ENCODE data around the gene CCDC27. TPM values are rescaled to one million over a fixed set of nuclear protein-coding genes. Genes with fewer than 3 reads are reported as not detected.

The CCDC27 gene
- total RNA-seq, 2 donors from 2014 or later, result not detected

DNA sequence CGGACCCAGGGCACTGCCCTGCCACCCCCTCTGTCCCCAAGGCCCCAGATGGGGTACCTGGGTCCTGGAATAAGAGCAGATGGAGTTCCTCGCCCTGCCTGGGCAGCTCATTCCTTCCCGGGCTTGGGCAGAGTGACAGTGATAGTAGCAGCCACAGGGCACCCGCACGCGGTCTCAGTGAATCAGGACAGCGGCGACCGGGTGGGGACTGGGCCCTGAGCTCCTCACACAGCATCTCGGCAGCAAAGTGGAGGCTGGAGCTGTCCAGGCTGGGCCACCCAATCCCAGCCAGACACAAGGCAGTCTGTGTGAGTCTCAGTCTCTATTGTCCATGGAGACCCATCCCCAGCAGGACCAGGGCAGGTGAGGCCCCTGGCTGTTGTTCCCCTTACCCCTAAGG lies 37.4 kb upstream of the CCDC27 start:
- Histone ChIP-seq H3K4me3 (no peak overlapping the region), H3K27ac (no peak overlapping the region)

DNA sequence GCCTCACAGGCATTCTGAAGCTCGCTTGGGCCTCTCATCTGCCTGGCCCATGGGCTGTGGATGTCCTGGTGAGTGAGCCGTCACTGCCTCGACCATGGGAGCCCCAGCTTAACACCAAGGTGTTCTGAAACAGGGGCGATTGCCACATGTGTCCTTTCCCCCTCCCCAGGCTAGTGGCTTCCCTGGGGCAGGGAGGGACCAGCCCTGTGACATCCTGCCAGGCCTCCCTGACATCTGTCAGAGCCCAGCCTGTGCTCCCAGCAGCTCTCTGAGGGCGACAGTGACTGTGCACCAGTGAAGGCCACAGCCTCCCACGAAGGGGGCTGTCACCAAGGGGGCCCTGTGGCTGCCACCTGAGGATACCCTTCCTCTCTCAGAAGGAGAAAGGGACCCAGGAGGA lies 35.9 kb upstream of the CCDC27 start:
- no peak for TF ChIP-seq CTCF (IDR thresholded peaks at IDR 0.05)
- Histone ChIP-seq H3K9me3 (no peaks in the 10 kb centered on the region), H3K4me1 (peaks cover 0 to 34% of the 10 kb centered on the region in 2 donors), H3K4me3 (no peak overlapping the region), H3K27ac (no peak overlapping the region), H3K36me3 (no peaks in the 10 kb centered on the region), H3K27me3 (no peaks in the 10 kb centered on the region)
- DNase-seq (ENCODE audit: low spot score), result no peak

More for the DNA sequence above, 37.4 kb upstream of the CCDC27 start:
- no peaks in the 10 kb centered on the region for H3K27me3 ChIP-seq
- no peaks in the 10 kb centered on the region for H3K36me3 ChIP-seq
- H3K4me1 ChIP-seq, result peaks cover 0 to 34% of the 10 kb centered on the region in 2 donors
- DNase-seq (ENCODE audit: low spot score), result no peak
- no peaks in the 10 kb centered on the region for H3K9me3 ChIP-seq
- TF ChIP-seq CTCF (IDR thresholded peaks at IDR 0.05), result no peak

DNA sequence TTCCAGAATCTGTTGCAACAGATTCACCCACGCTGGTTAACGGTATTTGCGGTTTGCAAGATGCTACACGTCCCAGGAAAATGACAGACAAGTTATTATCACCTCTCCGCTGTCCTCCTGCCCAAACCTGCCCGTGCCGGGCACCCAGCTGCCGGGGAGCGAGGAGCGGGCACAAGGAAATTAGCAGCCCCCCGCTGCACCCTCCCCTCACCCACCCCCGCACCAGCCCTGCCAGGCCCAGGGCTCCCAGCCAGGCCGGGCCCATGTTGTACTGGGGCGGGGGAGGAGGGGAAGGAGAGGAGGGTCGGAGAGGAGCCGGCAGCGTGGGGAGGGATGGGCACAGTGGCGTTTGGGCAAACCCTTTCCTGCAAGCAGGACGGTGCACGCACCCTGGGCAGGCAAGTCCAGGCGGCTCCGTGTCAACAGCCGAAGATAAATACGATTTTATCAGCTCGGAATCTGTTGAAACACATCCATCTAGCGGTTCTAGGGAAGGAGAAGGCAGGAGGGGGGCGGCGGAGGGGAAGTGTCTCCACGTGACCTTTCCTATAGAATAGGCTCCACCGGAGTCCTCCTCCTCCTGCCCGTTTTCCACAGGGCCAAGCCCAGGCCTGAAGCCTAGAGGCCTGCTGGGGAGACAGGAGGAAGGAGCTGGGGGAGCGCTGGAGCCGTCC lies 35.1 kb upstream of the CCDC27 start:
- DNase-seq (ENCODE audit: low spot score), result no peak
- H3K27me3 ChIP-seq, result no peaks in the 10 kb centered on the region
- H3K4me1 ChIP-seq, result peaks cover 0 to 34% of the 10 kb centered on the region in 2 donors

DNA sequence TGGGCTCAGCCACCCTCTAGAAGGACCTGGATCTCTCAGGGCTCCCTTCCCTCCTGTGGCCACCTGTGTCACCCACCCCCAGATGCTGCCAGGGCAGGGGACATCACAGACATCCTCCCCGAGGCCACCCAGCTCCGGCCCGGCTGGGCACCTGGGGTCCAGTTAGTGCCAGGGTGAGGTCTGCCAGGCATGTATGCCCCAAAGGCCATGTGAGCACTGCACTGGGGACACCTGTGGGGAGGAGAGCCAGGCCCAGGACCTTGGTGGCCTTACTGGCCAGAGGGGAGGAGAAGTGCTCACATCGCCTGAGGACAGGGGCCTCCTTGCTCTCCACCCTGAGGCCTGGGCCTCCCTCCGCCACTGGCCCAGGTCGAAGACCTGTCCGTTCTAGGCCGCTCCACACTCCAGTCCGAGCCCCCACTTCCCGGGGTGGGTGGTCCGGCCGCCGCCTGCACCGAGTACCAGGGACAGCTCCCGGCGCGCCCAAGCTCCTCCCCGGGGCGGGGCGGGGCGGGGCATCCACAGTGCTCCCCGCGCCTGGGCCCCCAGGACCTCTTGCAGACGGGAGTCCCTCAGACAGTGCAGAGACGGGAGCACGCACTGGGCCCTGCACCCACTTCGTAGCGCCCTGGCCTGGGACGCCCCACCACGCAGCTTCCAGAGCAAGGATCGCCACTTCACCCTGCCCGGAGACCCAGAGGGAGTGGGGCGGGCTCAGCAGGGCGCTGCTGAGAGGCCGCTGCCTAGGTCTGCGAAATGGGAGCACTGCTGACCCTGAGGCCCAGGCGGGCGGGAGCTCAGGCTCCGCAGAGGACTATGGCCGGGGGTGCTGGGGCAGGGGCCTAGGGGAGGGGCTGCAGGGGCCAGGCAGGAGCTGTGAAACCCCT lies 34.3 kb upstream of the CCDC27 start:
- H3K4me1 ChIP-seq, result peaks cover 0 to 31% of the 10 kb centered on the region in 2 donors
- no peaks in the 10 kb centered on the region for H3K27me3 ChIP-seq
- DNase-seq (ENCODE audit: low spot score), result no peak
- no peak for TF ChIP-seq CTCF (IDR thresholded peaks at IDR 0.05)
- no peaks in the 10 kb centered on the region for H3K36me3 ChIP-seq
- no peaks in the 10 kb centered on the region for H3K9me3 ChIP-seq
- H3K4me3 ChIP-seq, result no peak overlapping the region
- no peak overlapping the region for H3K27ac ChIP-seq

More for the DNA sequence above, 35.1 kb upstream of the CCDC27 start:
- Histone ChIP-seq H3K4me3 (no peak overlapping the region), H3K9me3 (no peaks in the 10 kb centered on the region), H3K36me3 (no peaks in the 10 kb centered on the region), H3K27ac (no peak overlapping the region)
- TF ChIP-seq CTCF (IDR thresholded peaks at IDR 0.05), result no peak

GRCh38 chr1:3718764-3719163 lies 33.5 kb upstream of the CCDC27 start:
- no peak for DNase-seq (ENCODE audit: low spot score)
- no peak overlapping the region for H3K27ac ChIP-seq
- peaks cover 0 to 23% of the 10 kb centered on the region in 2 donors for H3K4me1 ChIP-seq
- no peaks in the 10 kb centered on the region for H3K27me3 ChIP-seq
- H3K36me3 ChIP-seq, result no peaks in the 10 kb centered on the region
- no peak overlapping the region for H3K4me3 ChIP-seq
- no peak for TF ChIP-seq CTCF (IDR thresholded peaks at IDR 0.05)
- no peaks in the 10 kb centered on the region for H3K9me3 ChIP-seq
